H9 (cell line): Measurements from ENCODE around the gene MDGA2. TPM values are rescaled to one million over a fixed set of nuclear protein-coding genes. Genes with fewer than 3 reads are reported as not detected.

Experiments
- DNase-seq: peaks from one replicate; pipeline ENCODE4 v3.0.0-alpha.2; 2017
- H2AFZ ChIP-seq: one replicate; pipeline ENCODE4 v1.6.1; 2013; ENCODE audit warnings: mild to moderate bottlenecking, low read length, control low read depth, moderate library complexity
- H2AK5ac ChIP-seq: 2 replicates; pipeline ENCODE4 v1.6.1; 2013; ENCODE audit warnings: low read length, control low read depth, mixed read lengths; ENCODE audit not compliant: insufficient read length
- H2BK120ac ChIP-seq: one replicate; pipeline ENCODE4 v1.6.1; 2013; ENCODE audit warnings: low read depth, mild to moderate bottlenecking, low read length, control low read depth, inconsistent platforms; ENCODE audit not compliant: poor library complexity, severe bottlenecking
- H2BK12ac ChIP-seq: 2 replicates; pipeline ENCODE4 v1.6.1; 2013; ENCODE audit warnings: low read length, control low read depth, mixed read lengths, low read depth; ENCODE audit not compliant: insufficient read length
- H2BK15ac ChIP-seq: 2 replicates; pipeline ENCODE4 v1.6.1; 2013; ENCODE audit warnings: low read depth, low read length, control low read depth
- H2BK20ac ChIP-seq: one replicate; pipeline ENCODE4 v1.6.1; 2013; ENCODE audit warnings: low read depth, mild to moderate bottlenecking, low read length, control low read depth, inconsistent platforms; ENCODE audit not compliant: poor library complexity, severe bottlenecking
- H2BK5ac ChIP-seq: 2 replicates; pipeline ENCODE4 v1.6.1; 2013; ENCODE audit warnings: low read length, control low read depth, mixed read lengths; ENCODE audit not compliant: insufficient read length
- H3K14ac ChIP-seq: 2 replicates; pipeline ENCODE4 v1.6.1; 2013; ENCODE audit warnings: low read length, control low read depth; ENCODE audit not compliant: insufficient read depth
- H3K18ac ChIP-seq: 2 replicates; pipeline ENCODE4 v1.6.1; 2013; ENCODE audit warnings: low read depth, mild to moderate bottlenecking, mixed read lengths, low read length, control low read depth; ENCODE audit not compliant: insufficient read length
- H3K23ac ChIP-seq: 2 replicates; pipeline ENCODE4 v1.6.1; 2013; ENCODE audit warnings: low read length, control low read depth, mixed read lengths, low read depth; ENCODE audit not compliant: insufficient read length
- H3K23me2 ChIP-seq: 2 replicates; pipeline ENCODE4 v1.6.1; 2013; ENCODE audit warnings: low read depth, mild to moderate bottlenecking, mixed read lengths, low read length, control low read depth; ENCODE audit not compliant: insufficient read length, poor library complexity, severe bottlenecking
- H3K27ac ChIP-seq: 2 replicates; pipeline ENCODE4 v1.5.1; 2013; ENCODE audit warnings: low read length, control low read depth, mixed read lengths, low read depth; ENCODE audit not compliant: insufficient read length
- H3K27me3 ChIP-seq: 2 replicates; pipeline ENCODE4 v1.6.1; 2013; ENCODE audit warnings: low read length, control low read depth, inconsistent platforms; ENCODE audit not compliant: insufficient read depth
- H3K4ac ChIP-seq: 2 replicates; pipeline ENCODE4 v1.6.1; 2013; ENCODE audit warnings: low read depth, mild to moderate bottlenecking, control low read depth, inconsistent platforms, low read length, moderate library complexity
- H3K4me1 ChIP-seq: 2 replicates; pipeline ENCODE4 v1.6.1; 2013; ENCODE audit warnings: low read length, control low read depth, inconsistent platforms; ENCODE audit not compliant: insufficient read depth
- H3K4me2 ChIP-seq: 2 replicates; pipeline ENCODE4 v1.6.1; 2013; ENCODE audit warnings: low read length, control low read depth, mixed read lengths; ENCODE audit not compliant: insufficient read length, insufficient read depth
- H3K56ac ChIP-seq: 2 replicates; pipeline ENCODE4 v1.6.1; 2013; ENCODE audit warnings: low read depth, mild to moderate bottlenecking, mixed read lengths, low read length, control low read depth; ENCODE audit not compliant: insufficient read length
- H3K79me1 ChIP-seq: 2 replicates; pipeline ENCODE4 v1.6.1; 2013; ENCODE audit warnings: low read depth, mild to moderate bottlenecking, moderate library complexity, low read length, control low read depth, inconsistent platforms; ENCODE audit not compliant: insufficient read depth, poor library complexity, severe bottlenecking
- H3K79me2 ChIP-seq: 2 replicates; pipeline ENCODE4 v1.6.1; 2013; ENCODE audit warnings: low read length, control low read depth, inconsistent platforms; ENCODE audit not compliant: insufficient read depth
- H3K9ac ChIP-seq: 2 replicates; pipeline ENCODE4 v1.6.1; 2013; ENCODE audit warnings: low read length, control low read depth, mixed read lengths; ENCODE audit not compliant: insufficient read length; ENCODE audit errors: extremely low read depth
- H3K9me3 ChIP-seq: one replicate; pipeline ENCODE4 v1.6.1; 2013; ENCODE audit warnings: low read depth, low read length, inconsistent platforms; ENCODE audit not compliant: control insufficient read depth
- H3T11ph ChIP-seq: one replicate; pipeline ENCODE4 v1.6.1; 2013; ENCODE audit warnings: mild to moderate bottlenecking, low read length, control low read depth, inconsistent platforms
- H4K20me1 ChIP-seq: one replicate; pipeline ENCODE4 v1.6.1; 2013; ENCODE audit not compliant: control insufficient read depth, insufficient read length, insufficient read depth
- H4K5ac ChIP-seq: 2 replicates; pipeline ENCODE4 v1.6.1; 2013; ENCODE audit warnings: low read depth, mild to moderate bottlenecking, mixed read lengths, low read length, control low read depth; ENCODE audit not compliant: insufficient read length
- H4K8ac ChIP-seq: replicated peaks from 2 replicates; pipeline ENCODE4 v1.6.1; 2013; ENCODE audit warnings: low read length, control low read depth, mixed read lengths, low read depth; ENCODE audit not compliant: insufficient read length
- H4K91ac ChIP-seq: 2 replicates; pipeline ENCODE4 v1.6.1; 2013; ENCODE audit warnings: low read depth, mild to moderate bottlenecking, moderate library complexity, mixed read lengths, low read length, control low read depth; ENCODE audit not compliant: insufficient read length
- H3K27ac Mint-ChIP-seq, 3 experiments: 2 replicates in 2 of 3; 3 replicates in 1 of 3; pipeline ENCODE4 v1.8.0; 2020 to 2021; ENCODE audit warnings: mixed read lengths in 3 of 3, mild to moderate bottlenecking in 1 of 3, moderate library complexity in 1 of 3
- H3K27me3 Mint-ChIP-seq: 2 replicates; pipeline ENCODE4 v1.8.0; 2021; ENCODE audit warnings: low read depth, mild to moderate bottlenecking, moderate library complexity, mixed read lengths
- H3K36me3 Mint-ChIP-seq, 3 experiments: 2 replicates in 2 of 3; 3 replicates in 1 of 3; pipeline ENCODE4 v1.8.0; 2020 to 2021; ENCODE audit warnings: low read depth in 3 of 3, mixed read lengths in 3 of 3; ENCODE audit not compliant: insufficient read depth in 1 of 3
- H3K4me1 Mint-ChIP-seq, 2 experiments: 2 replicates each; pipeline ENCODE4 v1.8.0; 2020; ENCODE audit warnings: mixed read lengths in 2 of 2
- H3K4me3 Mint-ChIP-seq, 2 experiments: 2 replicates in 1 of 2; 3 replicates in 1 of 2; pipeline ENCODE4 v1.8.0; 2020 to 2021; ENCODE audit warnings: mild to moderate bottlenecking in 2 of 2, mixed read lengths in 2 of 2, moderate library complexity in 1 of 2
- H3K9me3 Mint-ChIP-seq, 2 experiments: 2 replicates in 1 of 2; 3 replicates in 1 of 2; pipeline ENCODE4 v1.8.0; 2020; ENCODE audit warnings: mild to moderate bottlenecking in 2 of 2, mixed read lengths in 2 of 2, moderate library complexity in 1 of 2
- WGBS: extraction: QIAGEN DNeasy Blood & Tissue Kit; methylation state at CpG from one replicate; pipeline ENCODE4 v1.1.7; 2013; ENCODE audit warnings: missing lambda C conversion rate, low lambda C conversion rate, mixed read lengths; ENCODE audit not compliant: insufficient read length; ENCODE audit errors: extremely low coverage; 5-methylcytosine and 5-hydroxymethylcytosine counted together
- total RNA-seq: library from RNA; stranded (reverse); gene quantifications from 2 replicates; pipeline ENCODE4 v1.2.1, GENCODE V29; 2021
- TF ChIP-seq, protein P1 (sequence below): fragments of 200-600 bp; sonication (generic); conservative IDR thresholded peaks from 3 replicates; pipeline ENCODE4 v1.8.0; 2021; ENCODE audit warnings: antibody characterized with exemption, mild to moderate bottlenecking

MDGA2 gene
- total RNA-seq, 1 experiment from 2014 or later = 1.9 TPM

GRCh38 chr14:47541662-47542061, 133.7 kb downstream of the MDGA2 start:
- H3K4me3 Mint-ChIP-seq = no peak overlapping the region

More at GRCh38 chr14:47541662-47542061, 133.7 kb downstream of the MDGA2 start:
- no peak overlapping the region for H3K27ac ChIP-seq
- peaks cover 19 to 24% of the 10 kb centered on the region in 2 experiments for H3K4me1 Mint-ChIP-seq
- H3K27me3 Mint-ChIP-seq = no peaks in the 10 kb centered on the region
- no peak overlapping the region for H3K56ac ChIP-seq
- H3K23me2 ChIP-seq = no peaks in the 10 kb centered on the region
- H3K14ac ChIP-seq = no peak overlapping the region
- H2BK15ac ChIP-seq = no peak overlapping the region
- no peak overlapping the region for H4K91ac ChIP-seq
- no peak for DNase-seq
- H2AFZ ChIP-seq = no peak overlapping the region
- no peak overlapping the region for H3K23ac ChIP-seq
- no peak overlapping the region for H4K8ac ChIP-seq
- H3K18ac ChIP-seq = no peak overlapping the region
- H3K79me1 ChIP-seq = no peaks in the 10 kb centered on the region
- H3K4me1 ChIP-seq = peaks cover 4% of the 10 kb centered on the region; the same call in 1 of the 2 replicates
- WGBS = no CpG with 5 or more reads among the region's 4 CpGs
- no peaks in the 10 kb centered on the region for H3K27me3 ChIP-seq
- TF ChIP-seq, protein P1, sequence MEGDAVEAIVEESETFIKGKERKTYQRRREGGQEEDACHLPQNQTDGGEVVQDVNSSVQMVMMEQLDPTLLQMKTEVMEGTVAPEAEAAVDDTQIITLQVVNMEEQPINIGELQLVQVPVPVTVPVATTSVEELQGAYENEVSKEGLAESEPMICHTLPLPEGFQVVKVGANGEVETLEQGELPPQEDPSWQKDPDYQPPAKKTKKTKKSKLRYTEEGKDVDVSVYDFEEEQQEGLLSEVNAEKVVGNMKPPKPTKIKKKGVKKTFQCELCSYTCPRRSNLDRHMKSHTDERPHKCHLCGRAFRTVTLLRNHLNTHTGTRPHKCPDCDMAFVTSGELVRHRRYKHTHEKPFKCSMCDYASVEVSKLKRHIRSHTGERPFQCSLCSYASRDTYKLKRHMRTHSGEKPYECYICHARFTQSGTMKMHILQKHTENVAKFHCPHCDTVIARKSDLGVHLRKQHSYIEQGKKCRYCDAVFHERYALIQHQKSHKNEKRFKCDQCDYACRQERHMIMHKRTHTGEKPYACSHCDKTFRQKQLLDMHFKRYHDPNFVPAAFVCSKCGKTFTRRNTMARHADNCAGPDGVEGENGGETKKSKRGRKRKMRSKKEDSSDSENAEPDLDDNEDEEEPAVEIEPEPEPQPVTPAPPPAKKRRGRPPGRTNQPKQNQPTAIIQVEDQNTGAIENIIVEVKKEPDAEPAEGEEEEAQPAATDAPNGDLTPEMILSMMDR = no peak
- no peak overlapping the region for H2BK12ac ChIP-seq
- no peak overlapping the region for H4K5ac ChIP-seq
- H3K9me3 ChIP-seq = no peaks in the 10 kb centered on the region
- H4K20me1 ChIP-seq = no peaks in the 10 kb centered on the region
- no peak overlapping the region for H2AK5ac ChIP-seq
- H3T11ph ChIP-seq = no peak overlapping the region
- H3K9ac ChIP-seq = no peak overlapping the region
- no peak overlapping the region for H3K4me2 ChIP-seq
- H3K27ac Mint-ChIP-seq = no peak overlapping the region
- H3K4ac ChIP-seq = no peak overlapping the region
- no peak overlapping the region for H2BK120ac ChIP-seq
- no peaks in the 10 kb centered on the region for H3K36me3 Mint-ChIP-seq
- H3K79me2 ChIP-seq = no peaks in the 10 kb centered on the region
- no peak overlapping the region for H2BK5ac ChIP-seq
- H2BK20ac ChIP-seq = no peak overlapping the region
- no peaks in the 10 kb centered on the region for H3K9me3 Mint-ChIP-seq
